Mesothelial cell of epicardium (in vitro differentiated cells): ENCODE results near the gene DNMT3B. TPM values are rescaled to one million over a fixed set of nuclear protein-coding genes. Genes with fewer than 3 reads are reported as not detected.

ENCODE experiments used
- DNase-seq, 2 experiments: peaks; one replicate each; pipeline ENCODE4 v3.0.0; 2021; ENCODE audit warnings: low spot score in 2 of 2; ENCODE audit not compliant: unreplicated experiment in 2 of 2
- H3K27ac Mint-ChIP-seq: 2 replicates; pipeline ENCODE4 v1.8.0; 2021; ENCODE audit warnings: mixed read lengths
- H3K27me3 Mint-ChIP-seq: 2 replicates; pipeline ENCODE4 v1.8.0; 2021; ENCODE audit warnings: low read depth, mixed read lengths
- H3K36me3 Mint-ChIP-seq: 2 replicates; pipeline ENCODE4 v1.8.0; 2021; ENCODE audit warnings: mixed read lengths
- H3K4me1 Mint-ChIP-seq: 2 replicates; pipeline ENCODE4 v1.8.0; 2021; ENCODE audit warnings: mixed read lengths
- H3K4me3 Mint-ChIP-seq: 2 replicates; pipeline ENCODE4 v1.8.0; 2021; ENCODE audit warnings: mild to moderate bottlenecking, moderate library complexity, mixed read lengths
- H3K9me3 Mint-ChIP-seq: 2 replicates; pipeline ENCODE4 v1.8.0; 2021; ENCODE audit warnings: mixed read lengths
- total RNA-seq: library from RNA; stranded (reverse); gene quantifications from 3 replicates; pipeline ENCODE4 v1.2.1, GENCODE V29; 2021
- TF ChIP-seq, protein P1 (sequence below): fragments of 200-600 bp; sonication (generic); IDR thresholded peaks from one replicate; pipeline ENCODE4 v1.5.0; 2021; ENCODE audit warnings: antibody characterized with exemption; ENCODE audit not compliant: unreplicated experiment

DNMT3B gene
- total RNA-seq, 1 donor from 2014 or later, result 8.5 TPM

- TF ChIP-seq, protein P1, sequence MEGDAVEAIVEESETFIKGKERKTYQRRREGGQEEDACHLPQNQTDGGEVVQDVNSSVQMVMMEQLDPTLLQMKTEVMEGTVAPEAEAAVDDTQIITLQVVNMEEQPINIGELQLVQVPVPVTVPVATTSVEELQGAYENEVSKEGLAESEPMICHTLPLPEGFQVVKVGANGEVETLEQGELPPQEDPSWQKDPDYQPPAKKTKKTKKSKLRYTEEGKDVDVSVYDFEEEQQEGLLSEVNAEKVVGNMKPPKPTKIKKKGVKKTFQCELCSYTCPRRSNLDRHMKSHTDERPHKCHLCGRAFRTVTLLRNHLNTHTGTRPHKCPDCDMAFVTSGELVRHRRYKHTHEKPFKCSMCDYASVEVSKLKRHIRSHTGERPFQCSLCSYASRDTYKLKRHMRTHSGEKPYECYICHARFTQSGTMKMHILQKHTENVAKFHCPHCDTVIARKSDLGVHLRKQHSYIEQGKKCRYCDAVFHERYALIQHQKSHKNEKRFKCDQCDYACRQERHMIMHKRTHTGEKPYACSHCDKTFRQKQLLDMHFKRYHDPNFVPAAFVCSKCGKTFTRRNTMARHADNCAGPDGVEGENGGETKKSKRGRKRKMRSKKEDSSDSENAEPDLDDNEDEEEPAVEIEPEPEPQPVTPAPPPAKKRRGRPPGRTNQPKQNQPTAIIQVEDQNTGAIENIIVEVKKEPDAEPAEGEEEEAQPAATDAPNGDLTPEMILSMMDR, result no peak
- Mint-ChIP-seq H3K4me1 (peaks cover 6% of the 10 kb centered on the region), H3K9me3 (no peaks in the 10 kb centered on the region), H3K4me3 (no peak overlapping the region), H3K27ac (no peak overlapping the region), H3K27me3 (no peaks in the 10 kb centered on the region), H3K36me3 (peaks cover 34% of the 10 kb centered on the region)
- no peak for DNase-seq
Measured at GRCh38 chr20:32841632-32842031, 79.4 kb downstream of the DNMT3B start.

GRCh38 chr20:32842688-32843524 lies 80.7 kb downstream of the DNMT3B start:
- Mint-ChIP-seq H3K27me3 (no peaks in the 10 kb centered on the region), H3K4me3 (no peak overlapping the region), H3K9me3 (no peaks in the 10 kb centered on the region), H3K27ac (no peak overlapping the region), H3K36me3 (peaks cover 40% of the 10 kb centered on the region), H3K4me1 (peaks cover 12% of the 10 kb centered on the region)
- no peak for DNase-seq
- TF ChIP-seq, protein P1, result no peak

DNA sequence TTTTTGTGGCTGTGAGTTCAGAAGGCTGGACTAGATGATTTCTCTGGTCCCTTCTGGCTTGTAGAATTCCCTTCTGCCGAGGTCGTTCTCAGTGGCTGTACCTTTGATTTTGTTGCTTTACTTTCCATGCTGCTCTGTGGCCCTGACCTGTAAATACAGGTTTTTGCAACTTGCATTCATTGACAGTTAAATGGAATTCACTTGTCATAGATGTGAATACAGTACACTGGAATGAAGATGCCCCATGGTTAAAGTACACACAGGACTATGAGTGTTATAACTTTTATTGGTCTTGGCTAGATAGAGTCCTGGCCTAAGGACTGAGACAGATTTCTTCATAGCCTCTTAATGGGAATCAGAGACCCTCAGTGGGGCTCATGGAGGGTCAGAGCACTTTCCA lies 83.6 kb downstream of the DNMT3B start:
- Mint-ChIP-seq H3K27me3 (no peaks in the 10 kb centered on the region), H3K4me1 (peaks cover 6% of the 10 kb centered on the region)
- TF ChIP-seq, protein P1, result no peak

DNA sequence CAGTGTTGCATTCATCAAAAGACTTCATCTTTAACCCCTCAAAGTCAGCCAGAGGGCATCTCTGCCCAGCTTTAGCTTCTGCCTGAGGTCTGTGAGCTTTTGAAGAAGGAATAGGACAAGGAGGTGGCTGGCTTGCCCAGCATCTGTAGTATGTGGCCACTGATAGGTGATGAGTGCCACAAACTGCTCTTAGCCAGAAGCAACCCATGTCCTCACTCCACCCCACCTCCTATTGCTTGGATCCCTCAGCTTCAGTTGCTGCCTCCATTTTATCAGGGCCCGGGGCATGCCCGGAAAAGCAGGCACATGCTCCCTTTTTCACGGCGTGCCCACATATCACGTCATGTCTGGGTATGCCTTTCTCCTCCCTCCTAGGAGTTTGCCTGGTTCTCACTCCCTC lies 84.7 kb downstream of the DNMT3B start:
- Mint-ChIP-seq H3K36me3 (peaks cover 45% of the 10 kb centered on the region), H3K27ac (no peak overlapping the region)

More for the DNA sequence above, 83.6 kb downstream of the DNMT3B start:
- H3K27ac Mint-ChIP-seq, result no peak overlapping the region
- H3K9me3 Mint-ChIP-seq, result no peaks in the 10 kb centered on the region
- H3K36me3 Mint-ChIP-seq, result peaks cover 46% of the 10 kb centered on the region
- no peak for DNase-seq
- H3K4me3 Mint-ChIP-seq, result no peak overlapping the region

GRCh38 chr20:32847964-32848363 lies 85.8 kb downstream of the DNMT3B start:
- Mint-ChIP-seq H3K27ac (no peak overlapping the region), H3K36me3 (peaks cover 45% of the 10 kb centered on the region), H3K27me3 (no peaks in the 10 kb centered on the region), H3K9me3 (no peaks in the 10 kb centered on the region), H3K4me3 (no peak overlapping the region), H3K4me1 (peaks cover 6% of the 10 kb centered on the region)
- DNase-seq, result no peak
- TF ChIP-seq, protein P1, result no peak

More for the DNA sequence above, 84.7 kb downstream of the DNMT3B start:
- Mint-ChIP-seq H3K4me3 (no peak overlapping the region), H3K4me1 (peaks cover 6% of the 10 kb centered on the region), H3K27me3 (no peaks in the 10 kb centered on the region), H3K9me3 (no peaks in the 10 kb centered on the region)
- DNase-seq, result no peak
- TF ChIP-seq, protein P1, result no peak
